COLO668 (cell line): ENCODE data around the gene PXDN.

ENCODE experiments used
- DNase-seq: peaks from one replicate; lab custom pipeline; 2025; ENCODE audit not compliant: unreplicated experiment; lab: John Stamatoyannopoulos, UW

The PXDN gene

DNA sequence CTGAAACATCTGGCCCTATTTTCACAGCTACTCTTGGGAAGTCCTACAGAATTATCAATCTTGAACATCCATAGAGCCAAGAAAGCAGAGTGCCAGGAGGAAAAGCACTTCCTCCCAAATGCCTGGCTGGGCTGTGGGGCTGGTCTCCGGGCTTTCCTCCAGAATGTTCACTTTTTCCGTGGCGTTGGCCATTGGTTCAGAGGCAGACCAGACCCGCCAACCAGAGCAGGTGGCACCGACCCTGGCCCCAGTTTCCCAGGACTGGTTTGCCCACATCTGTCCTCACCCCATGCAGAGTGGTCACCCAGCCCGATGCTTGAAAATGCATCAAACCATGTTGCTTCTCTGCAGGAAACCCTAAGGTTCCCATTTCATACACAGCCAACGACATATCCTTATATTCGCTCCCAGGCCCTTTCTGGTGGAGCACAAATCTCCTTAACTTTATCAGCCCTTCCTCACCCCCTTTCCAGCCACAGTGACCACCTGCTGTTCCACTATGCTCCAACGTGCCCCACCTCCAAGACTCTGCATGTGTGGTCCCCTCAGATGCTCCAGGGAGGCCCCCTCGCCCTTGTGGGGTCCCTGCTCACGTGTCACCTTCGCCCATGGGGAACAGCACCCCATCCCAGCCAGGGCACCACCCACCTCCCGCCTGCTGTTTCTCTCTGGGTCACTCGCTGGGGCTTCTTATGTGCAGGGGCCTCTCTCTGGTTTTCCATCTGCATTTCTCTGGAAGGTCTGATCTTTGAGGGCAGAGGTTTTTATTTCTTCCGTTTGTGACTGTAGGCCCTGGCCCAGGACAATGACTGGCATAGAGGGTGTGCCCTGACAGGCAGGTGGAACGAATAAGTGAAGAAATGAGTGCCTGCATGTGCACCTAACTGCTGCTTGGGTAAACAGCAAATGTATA, 92.9 kb downstream of the PXDN start:
- DNase-seq, result no peak

GRCh38 chr2:1650085-1650872, 94.0 kb downstream of the PXDN start:
- DNase-seq, result no peak

GRCh38 chr2:1649103-1650084, 94.9 kb downstream of the PXDN start:
- no peak for DNase-seq

GRCh38 chr2:1648241-1649102, 95.8 kb downstream of the PXDN start:
- DNase-seq, result no peak

GRCh38 chr2:1647417-1648240, 96.7 kb downstream of the PXDN start:
- DNase-seq, result no peak

DNA sequence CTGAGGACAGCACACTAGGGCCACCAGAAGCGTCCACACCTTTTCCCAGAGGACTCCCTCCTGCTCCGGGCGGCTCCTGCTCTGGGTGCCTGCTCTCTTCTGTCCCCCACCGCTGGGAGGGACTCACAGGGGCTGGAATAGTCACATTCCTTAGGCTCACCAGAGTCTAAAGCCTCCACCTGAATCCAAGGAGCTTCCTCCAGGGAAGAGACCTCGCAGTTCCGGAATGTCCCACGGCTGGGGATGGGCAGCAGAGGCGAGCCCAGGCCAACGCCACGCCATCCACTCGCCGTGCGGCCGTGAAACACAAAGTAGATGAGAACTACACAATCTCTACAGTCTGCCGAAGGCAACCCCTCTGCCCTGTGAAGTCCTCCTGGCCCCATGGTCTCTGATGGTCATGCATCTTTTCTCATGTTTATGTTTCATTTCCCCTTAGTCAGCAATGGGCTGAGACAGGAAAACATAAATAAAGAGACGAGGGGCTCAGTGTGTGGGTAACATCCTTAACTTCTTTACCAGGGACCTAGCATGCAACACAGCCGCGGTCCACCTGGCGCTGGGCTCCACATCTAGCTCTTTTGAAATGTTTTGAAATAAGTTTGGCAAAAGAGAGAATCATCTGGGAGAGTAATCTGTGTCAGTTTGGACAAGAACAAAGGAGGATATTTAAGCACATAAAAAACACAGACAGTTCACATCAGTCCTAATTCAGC, 98.4 kb downstream of the PXDN start:
- no peak for DNase-seq

DNA sequence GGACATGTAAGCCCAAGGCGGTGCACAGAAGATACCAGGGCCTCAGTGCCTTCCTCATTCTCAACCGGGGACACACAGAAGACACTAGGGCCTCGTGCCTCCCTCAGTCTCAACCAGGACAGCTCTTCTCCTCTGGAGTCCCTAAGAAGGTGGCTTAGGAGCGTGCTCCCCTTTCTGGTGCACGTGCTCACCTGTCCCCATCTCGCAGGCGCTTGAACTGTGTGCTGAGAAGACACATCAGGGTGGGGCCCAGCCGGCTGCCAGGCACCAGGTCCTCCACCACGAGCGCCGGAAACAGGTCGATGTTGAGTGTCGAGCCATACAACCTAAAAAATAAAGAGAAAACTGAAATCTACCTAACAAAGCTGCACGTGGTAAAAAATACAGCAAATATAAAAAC, 99.9 kb downstream of the PXDN start:
- no peak for DNase-seq

DNA sequence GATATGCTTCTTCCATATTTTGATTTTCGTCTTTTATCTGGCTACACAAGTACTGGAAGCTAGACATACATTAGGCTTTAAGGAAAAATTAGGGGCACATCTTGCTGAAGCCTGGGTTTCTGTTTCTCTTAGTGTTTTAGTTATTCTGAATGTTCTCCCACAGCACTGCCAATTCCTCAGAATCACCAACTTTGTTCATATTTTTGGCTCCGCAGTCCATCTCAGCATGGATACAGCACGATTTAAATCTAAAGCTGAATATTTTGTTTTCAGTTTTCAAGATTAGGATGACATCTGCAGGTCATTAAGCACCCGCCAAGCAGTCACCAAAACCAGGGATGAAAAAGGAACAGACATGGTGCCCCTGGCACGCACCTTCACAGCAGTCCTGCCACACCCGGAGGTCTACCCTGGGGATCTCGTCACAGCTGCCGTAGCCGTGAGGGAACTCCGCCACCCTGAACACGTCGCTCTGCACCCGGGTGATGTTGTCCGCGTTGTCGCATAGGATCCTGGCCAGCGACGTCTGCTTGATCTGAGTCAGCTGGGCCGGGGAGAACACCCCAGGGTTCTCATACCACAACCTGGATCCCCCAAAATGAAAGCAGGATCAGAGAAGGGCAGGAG, 101.2 kb downstream of the PXDN start:
- DNase-seq, result no peak

DNA sequence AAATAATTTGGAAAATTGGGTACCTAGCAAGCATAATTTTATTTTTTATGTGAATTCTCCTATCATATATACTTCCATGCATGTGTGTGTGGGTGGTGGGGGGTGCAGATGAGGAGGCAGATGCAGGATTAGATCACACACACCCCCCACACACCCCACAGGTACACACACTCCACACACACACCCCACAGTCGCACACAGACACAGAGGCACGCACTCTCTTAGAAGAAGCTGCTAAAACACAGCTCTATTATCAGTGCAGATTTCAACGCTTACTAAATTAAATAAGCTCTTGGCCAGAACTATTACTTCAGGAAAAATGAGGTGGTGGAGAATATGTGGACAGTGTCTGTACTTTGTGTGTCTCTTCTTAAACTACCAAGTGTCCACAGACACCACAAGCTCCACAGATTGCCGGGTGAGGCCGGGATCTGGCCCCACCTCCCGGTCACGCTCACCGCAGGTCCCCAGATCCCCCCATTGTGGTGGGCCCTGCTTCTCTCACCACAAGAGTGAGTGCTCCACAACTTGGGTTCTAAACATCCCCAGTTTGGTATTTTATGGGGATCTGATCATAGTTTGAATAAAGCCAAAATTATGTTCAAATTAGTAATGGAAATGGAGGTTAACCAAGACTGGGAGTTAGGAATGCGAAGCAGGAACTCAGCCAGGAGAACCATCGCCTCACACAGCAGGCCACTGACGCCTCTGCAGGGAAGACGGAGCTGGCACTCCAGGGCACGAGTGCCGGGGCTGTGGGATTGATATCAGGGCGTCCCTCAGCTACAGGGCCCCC, 102.1 kb downstream of the PXDN start:
- no peak for DNase-seq

DNA sequence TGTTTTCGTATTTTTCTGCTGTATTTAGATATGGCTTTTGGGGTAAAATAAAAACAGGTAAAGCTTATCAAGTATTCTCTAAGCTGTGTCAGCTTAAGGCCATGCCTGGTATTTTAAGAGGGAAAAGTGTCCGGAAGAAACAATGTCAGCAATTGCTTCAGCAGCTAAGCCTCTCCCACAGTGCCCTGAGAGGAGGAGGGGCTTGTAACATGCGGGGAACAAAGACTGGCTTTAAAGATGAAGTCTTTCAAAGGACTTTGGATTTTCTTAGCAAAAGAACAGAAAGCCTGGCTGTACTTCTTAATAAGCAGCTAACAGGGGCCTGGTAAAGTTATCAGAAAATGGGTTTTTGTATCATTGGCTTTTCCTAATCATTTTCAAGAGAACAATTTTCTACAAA, 102.8 kb downstream of the PXDN start:
- no peak for DNase-seq

DNA sequence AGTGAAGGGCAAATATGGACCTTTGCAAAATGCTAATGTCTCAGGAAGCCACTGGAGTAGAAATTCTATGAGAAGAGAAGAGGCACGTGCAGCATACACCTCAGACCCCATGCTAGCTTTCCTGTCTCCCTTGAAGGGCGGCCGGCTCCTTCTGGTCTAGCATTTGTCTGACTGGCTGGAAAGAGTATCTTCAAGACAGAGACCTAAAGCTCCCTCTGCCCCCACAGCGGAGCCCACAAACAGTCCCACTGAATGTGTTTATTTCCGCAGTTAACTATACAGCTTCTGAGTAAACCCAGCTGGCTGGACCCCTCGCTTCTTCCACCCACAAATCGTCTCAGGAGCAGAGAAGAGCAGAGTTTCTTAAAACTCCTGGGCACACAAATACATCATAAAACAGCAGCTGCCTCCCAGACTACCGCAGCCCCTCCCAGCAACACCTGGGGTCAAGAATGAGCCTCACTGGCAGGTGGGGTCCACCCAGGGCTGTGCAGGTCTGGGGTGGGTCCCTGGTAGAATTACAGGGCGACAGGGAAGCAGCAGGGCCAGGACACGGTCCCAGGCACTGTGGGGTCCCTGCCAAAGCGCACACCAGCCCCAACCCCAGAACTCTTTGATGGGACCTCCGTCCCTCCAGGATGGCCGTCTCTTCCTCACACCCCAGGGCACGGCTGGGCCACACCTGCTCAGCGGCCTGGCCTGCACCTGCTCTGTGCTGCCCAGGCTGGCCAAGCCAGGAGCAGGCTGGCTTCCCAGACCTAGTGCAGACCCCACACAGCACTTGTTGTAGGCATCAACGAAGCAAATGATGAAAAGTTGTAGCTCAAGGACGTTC, 103.8 kb downstream of the PXDN start:
- DNase-seq, result no peak

DNA sequence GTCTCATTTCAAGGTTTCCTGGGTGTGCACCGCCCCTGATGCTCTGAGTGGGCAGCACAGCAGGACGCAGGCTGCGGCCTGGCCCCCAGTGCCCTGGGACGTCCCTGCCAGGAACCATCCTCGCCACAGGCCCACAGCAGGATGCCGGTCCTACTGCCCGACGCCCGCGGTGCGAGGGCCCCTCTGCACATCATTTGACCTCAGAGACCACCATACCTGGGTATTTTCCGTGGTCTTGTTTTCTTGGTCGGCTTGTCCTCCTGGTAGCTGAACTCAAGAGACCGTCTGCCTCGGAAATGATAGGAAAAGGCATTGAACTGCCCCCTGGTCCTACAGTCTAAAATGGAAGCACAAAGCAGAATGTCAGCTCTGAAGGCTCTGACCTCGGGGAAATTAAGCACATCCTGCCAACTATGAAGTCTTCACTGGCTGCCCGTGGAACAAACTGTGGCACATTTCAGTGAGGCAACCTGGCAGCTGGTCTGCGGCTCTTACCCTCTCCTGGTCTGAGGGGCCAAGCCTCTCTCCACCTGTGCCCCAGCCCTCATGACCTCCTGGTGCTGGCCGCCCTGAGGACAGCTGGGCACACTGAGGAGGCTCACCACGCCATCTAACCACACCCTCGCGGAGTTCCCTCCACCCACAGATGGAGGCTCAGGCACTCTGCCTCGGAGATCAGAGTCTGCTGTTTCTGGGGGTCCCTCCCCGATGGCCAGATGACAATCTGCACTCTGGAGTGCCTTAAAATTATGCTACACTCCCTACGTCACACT, 105.0 kb downstream of the PXDN start:
- no peak for DNase-seq

- no peak for DNase-seq
Observed at GRCh38 chr2:1638281-1638860, 105.9 kb downstream of the PXDN start.

GRCh38 chr2:1636791-1637415, 107.4 kb downstream of the PXDN start:
- DNase-seq, result no peak

DNA sequence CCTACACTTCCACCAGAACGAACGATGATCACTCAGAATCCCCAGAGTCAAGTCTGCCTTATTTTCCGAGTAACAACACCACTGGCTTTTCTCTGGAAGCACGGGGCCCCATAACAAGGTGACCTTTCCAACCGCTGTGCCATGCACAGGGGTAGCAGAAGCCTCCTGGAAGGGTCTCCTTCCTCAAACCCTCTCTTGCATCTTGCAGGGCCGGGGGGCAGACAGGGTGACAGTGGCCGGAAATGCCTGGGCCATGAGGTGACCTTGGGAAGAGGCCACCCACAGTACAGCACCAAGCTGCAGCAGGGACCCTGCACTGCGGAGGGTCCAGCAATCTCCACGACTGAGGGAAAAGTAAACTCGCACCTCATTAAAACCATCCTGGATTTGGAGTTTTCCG, 108.5 kb downstream of the PXDN start:
- no peak for DNase-seq
